SK-N-SH treated with all-trans-retinoic acid at 6 μM for 48 hours (cell line): ENCODE measurements around the gene FUNDC2.

Experiments used
- CREB5 ChIP-seq: fragments of 250-450 bp; sonication (Bioruptor Pico); IDR thresholded peaks from 2 replicates; pipeline ENCODE4 v1.5.1; 2020; ENCODE audit warnings: low read depth, mild to moderate bottlenecking, moderate library complexity
- CSRNP3 ChIP-seq: fragments of 250-450 bp; sonication (Bioruptor Pico); IDR thresholded peaks from 2 replicates; pipeline ENCODE4 v1.5.1; 2021; ENCODE audit warnings: mild to moderate bottlenecking, moderate library complexity
- ESRRG ChIP-seq: fragments of 250-450 bp; sonication (Bioruptor Pico); IDR thresholded peaks from 2 replicates; pipeline ENCODE4 v1.6.1; 2021; ENCODE audit warnings: mild to moderate bottlenecking
- GLIS3 ChIP-seq: fragments of 250-450 bp; sonication (Bioruptor Pico); IDR thresholded peaks from 2 replicates; pipeline ENCODE4 v1.5.0; 2020; ENCODE audit warnings: mild to moderate bottlenecking, moderate library complexity
- ISL1 ChIP-seq: fragments of 250-450 bp; sonication (Bioruptor Pico); IDR thresholded peaks from 2 replicates; pipeline ENCODE4 v2.1.2; 2022; ENCODE audit warnings: mild to moderate bottlenecking, moderate library complexity
- OSR1 ChIP-seq: fragments of 250-450 bp; sonication (Bioruptor Pico); IDR thresholded peaks from 2 replicates; pipeline ENCODE4 v1.8.0; 2022; ENCODE audit warnings: moderate library complexity, mild to moderate bottlenecking, inconsistent platforms
- PATZ1 ChIP-seq: fragments of 250-450 bp; sonication (Bioruptor Pico); IDR thresholded peaks from 2 replicates; pipeline ENCODE4 v1.8.0; 2020; ENCODE audit warnings: mild to moderate bottlenecking, moderate library complexity, borderline replicate concordance
- POU6F1 ChIP-seq: fragments of 250-450 bp; sonication (Bioruptor Pico); IDR thresholded peaks from 2 replicates; pipeline ENCODE4 v1.8.0; 2021; ENCODE audit warnings: low read depth, mild to moderate bottlenecking, moderate library complexity, borderline replicate concordance
- ZFP3 ChIP-seq: fragments of 250-450 bp; sonication (Bioruptor Pico); IDR thresholded peaks from 2 replicates; pipeline ENCODE4 v1.5.0; 2020; ENCODE audit warnings: mild to moderate bottlenecking, moderate library complexity
- ZNF70 ChIP-seq: fragments of 450-650 bp; formaldehyde crosslinking; IDR thresholded peaks from 2 replicates; pipeline ENCODE4 v1.5.0; 2020; ENCODE audit warnings: mild to moderate bottlenecking, moderate library complexity
- ZNF8 ChIP-seq: fragments of 450-650 bp; formaldehyde crosslinking; IDR thresholded peaks from 2 replicates; pipeline ENCODE4 v1.5.0; 2020; ENCODE audit warnings: mild to moderate bottlenecking, moderate library complexity

GRCh38 chrX:155009994-155010472 is 16.6 kb upstream of the FUNDC2 start:
- TF ChIP-seq POU6F1 (no peak), CREB5 (CRISPR knock-in tag) (no peak), PATZ1 (no peak), CSRNP3 (CRISPR knock-in tag) (no peak), ZNF8 (CRISPR knock-in tag) (no peak), ISL1 (CRISPR knock-in tag) (no peak), GLIS3 (CRISPR knock-in tag) (no peak), OSR1 (CRISPR knock-in tag) (no peak), ZNF70 (CRISPR knock-in tag) (no peak), ZFP3 (CRISPR knock-in tag) (no peak), ESRRG (CRISPR knock-in tag) (no peak)
